NCI-H526 treated with DMSO at 0.1 percent for 48 hours (cell line): Measurements from ENCODE around the gene DGKZ.

Experiments
- DNase-seq: peaks from one replicate; lab custom pipeline; 2025; lab: John Stamatoyannopoulos, UW

The DGKZ gene

DNA sequence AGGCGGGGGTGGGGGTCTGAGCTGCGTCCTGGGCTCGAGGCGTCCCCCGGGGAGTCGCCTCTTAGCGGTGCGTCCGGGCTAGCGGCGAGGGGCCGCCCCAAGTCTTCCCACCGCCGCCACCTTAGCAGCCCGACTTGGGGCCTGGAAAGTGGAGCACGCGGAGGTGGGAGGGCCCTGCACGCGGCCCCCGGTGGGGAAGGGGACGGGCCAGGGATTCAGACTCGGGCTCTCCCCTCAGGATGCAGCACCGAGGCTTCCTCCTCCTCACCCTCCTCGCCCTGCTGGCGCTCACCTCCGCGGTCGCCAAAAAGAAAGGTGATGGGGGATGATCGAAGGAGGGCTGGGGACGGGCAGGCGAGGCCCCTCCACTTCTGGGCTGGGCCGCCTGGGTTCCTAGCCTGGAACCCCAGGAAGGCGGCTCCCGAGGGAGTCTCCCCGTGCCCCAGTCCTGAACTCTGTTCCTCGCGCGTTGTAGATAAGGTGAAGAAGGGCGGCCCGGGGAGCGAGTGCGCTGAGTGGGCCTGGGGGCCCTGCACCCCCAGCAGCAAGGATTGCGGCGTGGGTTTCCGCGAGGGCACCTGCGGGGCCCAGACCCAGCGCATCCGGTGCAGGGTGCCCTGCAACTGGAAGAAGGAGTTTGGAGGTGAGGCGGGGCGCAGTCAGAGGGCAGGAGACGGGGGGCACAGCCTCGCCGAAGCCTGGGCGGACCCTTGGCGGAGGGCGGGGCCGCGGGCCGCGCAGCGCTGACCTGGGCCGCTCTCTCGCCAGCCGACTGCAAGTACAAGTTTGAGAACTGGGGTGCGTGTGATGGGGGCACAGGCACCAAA is 34.8 kb downstream of the DGKZ start:
- DNase-seq = peak; percentile 61

- DNase-seq = peak; percentile 50
Measured at GRCh38 chr11:46382646-46383403, 35.6 kb downstream of the DGKZ start.

DNA sequence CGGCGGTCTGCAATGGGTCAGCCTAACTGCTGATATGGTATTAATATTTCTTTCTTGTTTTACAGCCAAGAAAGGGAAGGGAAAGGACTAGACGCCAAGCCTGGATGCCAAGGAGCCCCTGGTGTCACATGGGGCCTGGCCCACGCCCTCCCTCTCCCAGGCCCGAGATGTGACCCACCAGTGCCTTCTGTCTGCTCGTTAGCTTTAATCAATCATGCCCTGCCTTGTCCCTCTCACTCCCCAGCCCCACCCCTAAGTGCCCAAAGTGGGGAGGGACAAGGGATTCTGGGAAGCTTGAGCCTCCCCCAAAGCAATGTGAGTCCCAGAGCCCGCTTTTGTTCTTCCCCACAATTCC is 36.1 kb downstream of the DGKZ start:
- DNase-seq = no peak

GRCh38 chr11:46383974-46384701 is 36.9 kb downstream of the DGKZ start:
- DNase-seq = no peak

GRCh38 chr11:46385169-46386004 is 38.1 kb downstream of the DGKZ start:
- DNase-seq = no peak

DNA sequence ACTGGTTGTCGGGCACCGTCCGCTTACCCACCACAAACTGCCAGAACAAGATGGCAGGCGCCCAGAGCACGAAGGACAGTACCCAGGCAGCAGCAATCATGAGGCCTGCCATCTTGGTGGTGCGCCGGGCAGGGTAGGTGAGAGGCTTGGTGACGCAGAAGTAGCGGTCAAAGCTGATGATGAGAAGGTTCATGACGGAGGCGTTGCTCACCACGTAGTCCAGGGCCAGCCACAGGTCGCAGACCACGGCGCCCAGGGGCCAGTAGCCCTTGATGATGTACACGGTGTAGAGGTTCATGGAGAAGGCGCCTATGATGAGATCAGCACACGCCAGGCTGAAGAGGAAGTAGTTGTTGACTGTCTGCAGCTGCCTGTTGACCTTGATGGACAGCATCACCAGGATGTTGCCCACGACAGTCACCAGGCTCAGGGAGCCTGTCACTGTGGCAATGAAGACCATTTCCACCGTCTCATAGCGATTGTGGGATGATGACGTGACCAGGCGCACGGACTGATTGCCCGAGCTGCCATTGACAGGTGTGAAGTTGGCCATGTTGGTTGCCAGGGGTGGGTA is 38.8 kb downstream of the DGKZ start:
- DNase-seq = no peak

DNA sequence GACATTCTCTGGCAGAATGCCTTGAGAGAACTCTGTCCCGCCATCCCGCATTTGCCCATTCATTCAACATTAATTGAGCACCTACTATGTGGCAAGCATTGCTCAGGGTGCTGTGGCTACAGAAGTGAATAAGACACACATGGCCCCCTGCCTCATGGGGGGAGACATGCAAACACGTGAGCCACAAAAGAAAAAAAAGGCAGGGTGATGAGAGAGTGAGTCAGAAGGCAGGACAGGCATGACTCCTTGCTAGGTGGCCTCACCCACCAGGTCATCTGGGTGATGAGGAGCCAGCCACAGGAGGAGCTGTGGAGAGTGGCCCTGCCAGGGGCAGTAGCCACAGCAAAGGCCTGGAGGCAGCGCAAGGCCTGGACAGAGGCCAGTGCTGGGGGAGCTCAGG is 39.4 kb downstream of the DGKZ start:
- no peak for DNase-seq

GRCh38 chr11:46387456-46387855 is 40.2 kb downstream of the DGKZ start:
- no peak for DNase-seq

- DNase-seq = no peak
Measured at GRCh38 chr11:46387919-46388618, 40.8 kb downstream of the DGKZ start.

- DNase-seq = no peak
Measured at GRCh38 chr11:46388619-46389449, 41.6 kb downstream of the DGKZ start.

- DNase-seq = peak; percentile 60
Measured at GRCh38 chr11:46389450-46390330, 42.4 kb downstream of the DGKZ start.

GRCh38 chr11:46390331-46391171 is 43.3 kb downstream of the DGKZ start:
- no peak for DNase-seq

DNA sequence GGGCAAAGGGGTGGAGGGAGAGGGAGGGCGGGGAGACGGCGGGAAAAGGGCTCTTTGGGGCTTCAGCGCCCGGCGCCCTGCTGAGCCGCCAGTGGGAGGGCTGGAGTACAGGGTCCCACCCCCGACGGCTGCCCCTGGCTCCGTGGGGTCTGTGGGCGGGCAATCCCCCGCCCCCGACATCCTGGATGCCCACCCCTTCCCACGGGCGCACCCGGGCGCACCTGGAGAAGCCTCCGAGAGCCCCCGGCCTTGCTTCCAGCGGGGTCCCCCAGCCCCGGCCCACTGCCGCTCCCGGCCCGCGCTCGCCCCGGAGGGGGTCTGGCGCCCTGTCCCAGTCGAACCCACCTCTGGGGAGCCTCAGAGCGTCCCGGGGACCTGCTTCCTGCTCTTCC is 43.9 kb downstream of the DGKZ start:
- no peak for DNase-seq

DNA sequence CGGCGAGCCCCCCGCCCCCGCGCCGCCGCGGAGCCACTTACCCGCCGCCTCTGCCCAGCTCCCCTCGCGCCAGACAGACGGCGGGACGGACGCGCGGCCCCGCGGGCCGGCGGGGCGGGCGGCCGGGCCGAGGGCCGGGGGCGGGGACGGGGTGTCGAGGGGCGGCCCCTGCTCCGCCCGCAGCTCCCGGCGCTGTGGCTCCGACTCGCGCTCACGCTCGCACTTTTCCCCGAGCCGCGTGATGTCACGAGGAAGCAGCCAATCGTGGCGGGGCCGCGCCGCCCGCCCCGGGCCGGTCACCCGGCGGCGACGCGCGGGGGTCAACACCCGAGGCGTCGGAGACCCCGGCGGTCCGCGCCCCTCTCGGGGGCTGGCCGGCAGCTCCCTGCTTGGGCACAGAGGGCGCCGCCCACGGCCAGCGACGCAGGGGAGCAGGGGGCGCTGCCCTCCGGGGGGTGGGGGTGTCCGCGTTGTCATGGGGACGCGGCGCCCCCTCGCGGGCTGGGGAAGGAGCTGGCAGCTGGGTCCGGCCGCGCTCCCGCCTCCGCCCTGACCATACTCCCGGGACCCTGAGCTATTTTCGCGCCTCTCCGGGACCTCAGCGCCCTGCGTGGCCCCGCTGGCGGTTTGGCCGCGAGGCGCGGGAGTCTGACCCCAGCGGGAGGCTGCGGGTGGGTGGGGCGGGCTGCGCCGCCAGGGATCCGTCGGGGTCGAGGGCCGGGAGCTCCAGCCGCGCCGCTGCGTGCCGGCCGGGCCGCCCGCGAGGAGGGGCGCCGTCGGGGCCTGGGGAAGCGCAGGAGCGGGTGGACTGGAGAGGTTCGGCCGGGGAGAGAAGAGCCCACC is 44.5 kb downstream of the DGKZ start, which contains the start of gene CHRM4:
Gene CHRM4, minus strand, starts transcription at position 199 of the 843 bp plus-strand sequence. CDS start 5,219 bp downstream, outside the sequence.
- DNase-seq = peak; percentile 67

DNA sequence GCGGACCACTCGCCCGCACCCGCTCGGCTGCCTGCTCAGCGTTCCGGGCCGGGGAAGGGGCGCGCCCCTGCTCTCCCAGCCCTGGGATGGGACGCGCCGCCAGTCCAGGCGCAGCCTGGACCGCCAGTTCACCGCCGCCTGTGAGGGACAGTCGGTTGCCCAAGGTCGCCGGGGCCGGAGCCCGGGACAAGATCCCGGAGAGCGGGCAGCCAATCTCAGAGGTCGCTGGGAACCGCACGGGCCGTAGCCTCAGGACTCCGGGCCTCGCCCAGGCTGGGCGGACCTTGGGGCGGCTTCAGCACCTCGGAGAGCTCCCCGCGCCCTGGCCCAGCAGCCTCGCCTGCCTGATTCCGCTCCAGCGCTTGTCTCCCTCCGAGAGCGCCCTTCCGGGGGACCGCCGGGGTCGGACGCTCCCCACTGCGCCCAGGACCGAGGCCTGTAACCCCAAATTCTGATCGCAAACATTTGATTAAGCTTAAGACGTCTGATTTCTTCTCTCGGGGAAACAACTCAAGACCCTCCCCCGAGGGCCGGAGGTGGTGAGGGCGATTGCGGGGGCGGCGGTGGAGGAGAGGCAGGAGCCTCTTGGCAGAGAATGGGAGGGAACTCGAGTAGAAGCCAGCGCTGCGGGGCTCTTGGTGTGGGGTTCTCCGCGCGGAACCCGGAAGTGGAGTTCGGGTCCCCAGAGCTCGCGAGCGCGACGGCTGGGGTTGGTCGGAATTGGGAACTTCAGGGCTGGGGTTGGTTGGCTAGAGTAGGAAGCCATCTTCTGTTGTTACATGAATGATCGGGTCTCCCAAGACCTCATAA is 45.4 kb downstream of the DGKZ start:
- DNase-seq = no peak

- DNase-seq = no peak
Measured at GRCh38 chr11:46393231-46393616, 46.0 kb downstream of the DGKZ start.
